Body of pancreas (tissue), 4 donors: ENCODE measurements around the gene TPH1. TPM values are rescaled to one million over a fixed set of nuclear protein-coding genes. Genes with fewer than 3 reads are reported as not detected.
A peak's percentile ranks its signal among the peaks of the same experiment; 100 is the strongest.

Experiments used
- ATAC-seq: fragments of 150-250 bp; one replicate; pipeline ENCODE4 v1.9.1; 2016
- DNase-seq, 4 donors: peaks; one replicate each; pipeline ENCODE4 v3.0.0-alpha.2; 2019
- H3K27ac ChIP-seq, 4 donors: fragments of 200-600 bp; sonication (generic); 1 replicate in 3 of 4; 2 replicates in 1 of 4; pipeline versions ENCODE4 v1.5.1 to v1.6.1; 2016 to 2019; ENCODE audit warnings: mild to moderate bottlenecking in 1 of 4, mixed read lengths in 1 of 4, moderate library complexity in 1 of 4
- H3K27me3 ChIP-seq, 2 donors: fragments of 200-600 bp; sonication (generic); one replicate each; pipeline ENCODE4 v1.6.0; 2016; ENCODE audit warnings: mild to moderate bottlenecking in 1 of 2
- H3K36me3 ChIP-seq, 2 donors: fragments of 200-600 bp; sonication (generic); replicated peaks in 1 of 2; 2 replicates each; pipeline ENCODE4 v1.5.1; 2016; ENCODE audit warnings: low read depth in 2 of 2; ENCODE audit not compliant: insufficient read depth in 1 of 2
- H3K4me1 ChIP-seq: fragments of 200-600 bp; sonication (generic); one replicate; pipeline ENCODE4 v1.6.0; 2016
- H3K4me3 ChIP-seq, 2 donors: fragments of 200-600 bp; sonication (generic); 1 replicate in 1 of 2; 2 replicates in 1 of 2; pipeline ENCODE4 v1.5.1; 2016 to 2019
- H3K9me3 ChIP-seq, 3 donors: fragments of 200-600 bp; sonication (generic); 1 replicate in 2 of 3; 2 replicates in 1 of 3; pipeline ENCODE4 v1.5.1; 2016
- CTCF ChIP-seq, 7 experiments: fragments of 450-650 bp in 4 of 7; fragments of 200-600 bp in 3 of 7; sonication (generic) in 3 of 7; IDR thresholded peaks; one replicate each; pipeline ENCODE4 v1.5.1; 2016 to 2019; ENCODE audit warnings: antibody characterized with exemption in 7 of 7
- POLR2A ChIP-seq, 3 donors: fragments of 450-650 bp; IDR thresholded peaks; one replicate each; pipeline ENCODE4 v1.6.1; 2016; ENCODE audit warnings: antibody characterized with exemption in 3 of 3, mild to moderate bottlenecking in 2 of 3
- WGBS, 2 donors: methylation state at CpG; one replicate each; pipeline ENCODE4 v1.1.5; 2017; 5-methylcytosine and 5-hydroxymethylcytosine counted together
- intact Hi-C: fragments of 100-400 bp; cut with DNase I; formaldehyde crosslinking; loops from one replicate; pipeline ENCODE4 v1.15.1; 2023
- total RNA-seq, 2 donors: library from RNA; depleted of rRNA; stranded (reverse); fragments of >200 nt; gene quantifications; one replicate each; pipeline ENCODE4 v1.1.0, GENCODE V29; 2016

TPH1 gene
- total RNA-seq, 2 donors from 2014 or later: 0.52 TPM; not detected in 1

- TF ChIP-seq CTCF (IDR thresholded peaks at IDR 0.05): no peak
- TF ChIP-seq POLR2A (IDR thresholded peaks at IDR 0.05): no peak
- H3K4me3 ChIP-seq: no peak overlapping the region
- 77 to 80% methylated on average over 2 of the region's 2 CpGs for WGBS, 2 donors
Observed at GRCh38 chr11:18081551-18081950, 35.5 kb upstream of the TPH1 start.

GRCh38 chr11:18080451-18080850, 34.4 kb upstream of the TPH1 start:
- Histone ChIP-seq H3K27ac (no peak overlapping the region), H3K4me3 (no peak overlapping the region), H3K36me3 (peaks cover 0 to 2% of the 10 kb centered on the region in 2 donors), H3K9me3 (no peaks in the 10 kb centered on the region), H3K4me1 (no peaks in the 10 kb centered on the region), H3K27me3 (no peaks in the 10 kb centered on the region)
- TF ChIP-seq CTCF (IDR thresholded peaks at IDR 0.05) (no peak), POLR2A (IDR thresholded peaks at IDR 0.05) (no peak)
- 74 to 76% methylated on average over 4 of the region's 4 CpGs for WGBS, 2 donors
- intact Hi-C loops: no loop called here
- ATAC-seq: no peak
- DNase-seq: no peak

More at GRCh38 chr11:18081551-18081950, 35.5 kb upstream of the TPH1 start:
- peaks cover 0 to 6% of the 10 kb centered on the region in 2 donors for H3K36me3 ChIP-seq
- H3K27me3 ChIP-seq: no peaks in the 10 kb centered on the region
- no peaks in the 10 kb centered on the region for H3K9me3 ChIP-seq
- H3K4me1 ChIP-seq: no peaks in the 10 kb centered on the region
- ATAC-seq: no peak
- intact Hi-C loops: no loop called here
- no peak for DNase-seq
- no peak overlapping the region for H3K27ac ChIP-seq

GRCh38 chr11:18078909-18079308, 32.8 kb upstream of the TPH1 start:
- H3K4me1 ChIP-seq: no peaks in the 10 kb centered on the region
- intact Hi-C loops: no loop called here

GRCh38 chr11:18075444-18075843, 29.4 kb upstream of the TPH1 start:
- Histone ChIP-seq H3K4me3 (no peak overlapping the region), H3K9me3 (no peaks in the 10 kb centered on the region), H3K27me3 (no peaks in the 10 kb centered on the region), H3K36me3 (no peaks in the 10 kb centered on the region), H3K4me1 (no peaks in the 10 kb centered on the region), H3K27ac (no peak overlapping the region)
- ATAC-seq (no peak), DNase-seq (no peak)
- intact Hi-C loops: no loop called here
- WGBS, 2 donors: 80 to 83% methylated on average over 3 of the region's 3 CpGs
- TF ChIP-seq CTCF (IDR thresholded peaks at IDR 0.05) (no peak), POLR2A (IDR thresholded peaks at IDR 0.05) (no peak)

More at GRCh38 chr11:18078909-18079308, 32.8 kb upstream of the TPH1 start:
- no peak overlapping the region for H3K4me3 ChIP-seq
- ATAC-seq (no peak), DNase-seq (no peak)
- WGBS, 2 donors: 75 to 76% methylated on average over 2 of the region's 2 CpGs
- TF ChIP-seq POLR2A (IDR thresholded peaks at IDR 0.05) (no peak), CTCF (IDR thresholded peaks at IDR 0.05) (no peak)
- H3K9me3 ChIP-seq: no peaks in the 10 kb centered on the region
- no peaks in the 10 kb centered on the region for H3K27me3 ChIP-seq
- no peak overlapping the region for H3K27ac ChIP-seq
- peaks cover 0 to 2% of the 10 kb centered on the region in 2 donors for H3K36me3 ChIP-seq

- no peak overlapping the region for H3K27ac ChIP-seq
- ATAC-seq: no peak
- no peak for TF ChIP-seq CTCF (IDR thresholded peaks at IDR 0.05)
- no peaks in the 10 kb centered on the region for H3K36me3 ChIP-seq
- WGBS, 2 donors: 85 to 88% methylated on average over 4 of the region's 4 CpGs
- no peaks in the 10 kb centered on the region for H3K4me1 ChIP-seq
- no peaks in the 10 kb centered on the region for H3K27me3 ChIP-seq
- intact Hi-C loops: no loop called here
- no peaks in the 10 kb centered on the region for H3K9me3 ChIP-seq
- no peak overlapping the region for H3K4me3 ChIP-seq
- DNase-seq: peak in 1 of 4 donors; percentile 3
Observed at GRCh38 chr11:18071098-18071705, 25.1 kb upstream of the TPH1 start.
